Thoracic aorta (tissue), 2 donors: ENCODE measurements around the gene GOLGA6L10. TPM values are rescaled to one million over a fixed set of nuclear protein-coding genes. Genes with fewer than 3 reads are reported as not detected.

Source experiments
- ATAC-seq: fragments of 150-250 bp; one replicate; pipeline ENCODE4 v1.8.0; 2017; ENCODE audit warnings: low read depth; ENCODE audit not compliant: insufficient number of reproducible peaks, low FRiP score
- DNase-seq: peaks from one replicate; pipeline ENCODE4 v3.0.0-alpha.2; 2020; ENCODE audit warnings: low spot score
- H3K27ac ChIP-seq, 2 donors: fragments of 200-600 bp; sonication (generic); 1 replicate in 1 of 2; 2 replicates in 1 of 2; pipeline ENCODE4 v1.5.1; 2016; ENCODE audit warnings: mild to moderate bottlenecking in 2 of 2, moderate library complexity in 2 of 2
- H3K27me3 ChIP-seq: fragments of 200-600 bp; sonication (generic); replicated peaks from 2 replicates; pipeline ENCODE4 v1.6.0; 2016; ENCODE audit warnings: mild to moderate bottlenecking; ENCODE audit not compliant: insufficient read depth
- H3K36me3 ChIP-seq: fragments of 200-600 bp; sonication (generic); one replicate; pipeline ENCODE4 v1.5.1; 2016
- H3K4me1 ChIP-seq, 2 donors: fragments of 200-600 bp; sonication (generic); 1 replicate in 1 of 2; 2 replicates in 1 of 2; pipeline versions ENCODE4 v1.5.1 to v1.6.0; 2016; ENCODE audit warnings: low read depth in 2 of 2, mild to moderate bottlenecking in 1 of 2; ENCODE audit not compliant: control insufficient read depth in 1 of 2
- H3K4me3 ChIP-seq: fragments of 200-600 bp; sonication (generic); 2 replicates; pipeline ENCODE4 v1.5.1; 2016; ENCODE audit warnings: mild to moderate bottlenecking
- H3K9me3 ChIP-seq: fragments of 200-600 bp; sonication (generic); 2 replicates; pipeline ENCODE4 v1.5.1; 2016
- total RNA-seq, 2 donors: library from RNA; depleted of rRNA; stranded (reverse); fragments of >200 nt; gene quantifications; one replicate each; pipeline versions ENCODE4 v1.1.0 to v1.2.3, GENCODE V29; 2016
- TF ChIP-seq, protein P1 (sequence below): fragments of 200-600 bp; sonication (generic); IDR thresholded peaks from one replicate; pipeline ENCODE4 v1.5.1; 2019; ENCODE audit warnings: antibody characterized with exemption

The GOLGA6L10 gene
- total RNA-seq, 2 donors from 2014 or later, result 0.42 to 3.1 TPM

DNA sequence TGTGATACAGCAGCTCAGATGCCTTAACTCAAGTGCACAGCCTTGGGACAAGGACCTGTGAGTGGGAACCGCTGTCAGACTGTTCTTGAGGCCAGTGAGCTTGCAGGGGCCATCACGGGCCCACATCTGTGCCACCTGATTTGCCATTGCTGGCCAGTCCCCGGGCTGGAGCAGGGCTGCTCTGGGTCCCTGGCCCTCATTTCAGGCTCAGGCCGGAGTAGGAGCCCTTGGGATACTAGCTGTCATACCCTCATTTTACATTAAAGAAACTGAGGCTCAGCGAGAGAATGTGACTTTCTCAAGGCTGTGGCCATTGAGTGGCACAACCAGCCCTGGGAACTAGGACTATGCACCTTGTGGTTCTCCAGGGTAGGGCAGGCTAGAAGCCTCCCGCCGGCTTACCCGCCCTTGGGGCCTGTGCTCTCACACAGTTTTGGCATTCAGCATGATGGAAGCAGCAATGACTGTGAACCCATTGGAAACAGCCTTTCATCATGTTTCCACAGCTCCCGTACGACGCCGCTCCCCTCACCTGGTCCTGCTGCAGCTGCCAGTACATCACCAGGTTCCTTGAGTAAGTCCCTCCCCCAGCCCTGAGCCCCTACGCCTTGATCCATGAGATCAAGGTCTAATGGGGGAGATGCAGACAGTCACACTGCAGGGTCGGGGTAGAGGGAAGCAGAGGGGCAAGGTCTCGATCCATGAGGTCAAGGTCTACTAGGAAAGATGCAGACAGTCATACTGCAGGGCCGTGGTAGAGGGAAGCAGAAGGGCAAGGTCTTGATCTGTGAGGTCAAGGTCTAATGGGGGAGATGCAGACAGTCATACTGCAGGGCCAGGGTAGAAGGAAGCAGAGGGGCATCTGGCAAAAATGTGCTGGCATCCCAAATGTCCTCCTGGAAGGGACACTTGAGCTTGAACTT is 42.2 kb downstream of the GOLGA6L10 start:
- TF ChIP-seq, protein P1, sequence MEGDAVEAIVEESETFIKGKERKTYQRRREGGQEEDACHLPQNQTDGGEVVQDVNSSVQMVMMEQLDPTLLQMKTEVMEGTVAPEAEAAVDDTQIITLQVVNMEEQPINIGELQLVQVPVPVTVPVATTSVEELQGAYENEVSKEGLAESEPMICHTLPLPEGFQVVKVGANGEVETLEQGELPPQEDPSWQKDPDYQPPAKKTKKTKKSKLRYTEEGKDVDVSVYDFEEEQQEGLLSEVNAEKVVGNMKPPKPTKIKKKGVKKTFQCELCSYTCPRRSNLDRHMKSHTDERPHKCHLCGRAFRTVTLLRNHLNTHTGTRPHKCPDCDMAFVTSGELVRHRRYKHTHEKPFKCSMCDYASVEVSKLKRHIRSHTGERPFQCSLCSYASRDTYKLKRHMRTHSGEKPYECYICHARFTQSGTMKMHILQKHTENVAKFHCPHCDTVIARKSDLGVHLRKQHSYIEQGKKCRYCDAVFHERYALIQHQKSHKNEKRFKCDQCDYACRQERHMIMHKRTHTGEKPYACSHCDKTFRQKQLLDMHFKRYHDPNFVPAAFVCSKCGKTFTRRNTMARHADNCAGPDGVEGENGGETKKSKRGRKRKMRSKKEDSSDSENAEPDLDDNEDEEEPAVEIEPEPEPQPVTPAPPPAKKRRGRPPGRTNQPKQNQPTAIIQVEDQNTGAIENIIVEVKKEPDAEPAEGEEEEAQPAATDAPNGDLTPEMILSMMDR, result no peak
- no peaks in the 10 kb centered on the region for H3K4me1 ChIP-seq
- no peak overlapping the region for H3K27ac ChIP-seq
- peaks cover 3% of the 10 kb centered on the region for H3K9me3 ChIP-seq
- H3K36me3 ChIP-seq, result no peaks in the 10 kb centered on the region
- H3K27me3 ChIP-seq, result no peaks in the 10 kb centered on the region
- no peak overlapping the region for H3K4me3 ChIP-seq
- ATAC-seq, result no peak
- no peak for DNase-seq

DNA sequence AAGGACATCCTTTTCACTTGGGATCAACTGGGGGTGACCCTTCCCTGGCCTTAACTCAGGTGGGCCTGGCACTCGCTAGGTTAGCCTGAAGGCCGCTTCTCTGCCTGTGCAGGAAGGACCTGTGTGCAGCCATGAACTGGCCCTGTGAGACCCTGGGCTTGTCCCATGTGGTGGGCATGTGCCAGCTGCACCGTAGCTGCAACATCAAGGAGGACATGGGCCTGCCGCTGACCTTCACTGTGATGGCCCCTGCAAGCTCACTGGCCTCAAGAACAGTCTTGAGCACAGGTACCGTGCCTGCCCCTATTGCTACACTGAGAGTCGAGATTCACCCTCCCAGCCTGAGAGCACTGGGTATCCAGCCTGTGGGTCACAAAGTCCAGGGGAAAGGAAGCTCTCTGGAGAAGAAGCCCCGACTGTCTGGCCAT is 43.6 kb downstream of the GOLGA6L10 start:
- Histone ChIP-seq H3K27me3 (no peaks in the 10 kb centered on the region), H3K4me1 (no peaks in the 10 kb centered on the region), H3K9me3 (peaks cover 2% of the 10 kb centered on the region), H3K27ac (no peak overlapping the region), H3K4me3 (no peak overlapping the region), H3K36me3 (no peaks in the 10 kb centered on the region)
- TF ChIP-seq, protein P1, result no peak
- ATAC-seq (no peak), DNase-seq (no peak)

DNA sequence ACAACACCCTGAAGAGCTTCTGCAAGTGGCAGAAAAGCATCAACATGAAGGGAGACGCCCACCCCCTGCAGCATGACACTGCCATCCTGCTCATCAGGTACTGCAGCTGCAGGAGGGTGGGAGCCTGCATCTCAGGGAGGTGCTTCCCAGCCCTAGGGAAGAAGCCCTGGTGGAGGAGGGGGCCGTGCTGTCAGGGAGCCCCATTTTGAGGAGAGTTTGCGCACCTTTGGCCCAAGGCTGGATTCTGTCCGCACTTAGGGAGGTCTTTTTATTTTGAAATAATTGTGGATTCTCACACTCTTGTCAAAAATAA is 44.5 kb downstream of the GOLGA6L10 start:
- Histone ChIP-seq H3K36me3 (no peaks in the 10 kb centered on the region), H3K27me3 (no peaks in the 10 kb centered on the region), H3K27ac (no peak overlapping the region), H3K4me1 (no peaks in the 10 kb centered on the region), H3K9me3 (no peaks in the 10 kb centered on the region), H3K4me3 (no peak overlapping the region)
- TF ChIP-seq, protein P1, result no peak
- DNase-seq, result no peak
- ATAC-seq, result no peak

DNA sequence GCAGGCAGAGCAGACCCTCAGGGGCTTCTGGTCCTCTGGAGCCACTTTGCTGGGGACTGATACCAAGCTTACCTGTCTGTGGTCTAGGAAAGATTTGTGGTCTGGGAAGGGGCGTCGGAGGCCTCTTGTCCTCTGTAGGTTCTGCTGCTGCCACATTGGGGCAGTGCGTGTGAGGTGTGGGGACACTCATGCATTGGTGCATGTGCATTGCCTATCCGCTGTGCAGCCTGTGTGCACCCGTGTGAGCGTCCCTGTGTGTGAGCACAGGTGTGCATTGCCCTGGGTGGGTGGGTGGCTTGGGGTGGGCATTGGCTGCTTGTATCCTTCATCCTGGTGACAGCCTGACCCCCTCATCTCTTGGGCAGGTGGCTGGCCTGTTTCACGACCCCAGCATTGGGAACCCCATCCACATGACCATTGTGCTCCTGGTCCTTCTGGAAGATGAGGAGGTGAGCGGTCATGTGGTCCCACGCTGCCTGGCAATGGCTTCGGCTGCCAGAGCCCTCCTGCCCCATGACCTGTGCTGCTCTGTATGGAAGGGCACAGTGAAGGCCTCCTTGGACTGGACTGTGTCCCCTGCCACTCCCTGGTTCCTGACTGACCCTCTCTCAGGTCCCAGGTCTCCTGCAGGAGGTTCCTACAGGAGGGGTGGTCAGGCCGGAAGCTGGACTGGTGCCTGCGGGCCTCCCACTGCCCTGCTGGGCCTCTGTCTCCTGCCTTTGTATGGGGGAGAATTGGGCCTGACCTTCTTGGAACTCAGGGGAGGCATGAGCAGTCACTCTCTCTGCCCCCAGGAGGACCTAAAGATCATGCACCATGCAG is 45.1 kb downstream of the GOLGA6L10 start:
- no peak for DNase-seq
- H3K4me1 ChIP-seq, result no peaks in the 10 kb centered on the region
- H3K9me3 ChIP-seq, result no peaks in the 10 kb centered on the region
- no peaks in the 10 kb centered on the region for H3K36me3 ChIP-seq
- ATAC-seq, result no peak
- no peaks in the 10 kb centered on the region for H3K27me3 ChIP-seq
- no peak overlapping the region for H3K4me3 ChIP-seq
- no peak overlapping the region for H3K27ac ChIP-seq
- TF ChIP-seq, protein P1, result no peak
